HepG2 (cell line): Measurements from ENCODE around the gene RABGGTA. TPM values are rescaled to one million over a fixed set of nuclear protein-coding genes. Genes with fewer than 3 reads are reported as not detected.

Source experiments
- HINFP ChIP-seq: sonication (generic); formaldehyde crosslinking; IDR thresholded peaks from 2 replicates; pipeline ENCODE4 v1.4.0; 2020; ENCODE audit warnings: low read depth, mild to moderate bottlenecking, missing genetic modification reagents
- KLF11 ChIP-seq: IDR thresholded peaks from 2 replicates; pipeline ENCODE4 v1.6.1; 2016; ENCODE audit warnings: missing compliant biosample characterization
- MAZ ChIP-seq, 2 experiments: sonication (generic) in 1 of 2; formaldehyde crosslinking in 1 of 2; IDR thresholded peaks; 2 replicates each; pipeline versions ENCODE4 v1.5.0 to v1.6.1; 2012 to 2020; ENCODE audit warnings: low read depth in 2 of 2, mild to moderate bottlenecking in 2 of 2, borderline replicate concordance in 1 of 2, improper control_type of control experiment in 1 of 2, low read length in 1 of 2, missing genetic modification reagents in 1 of 2, moderate library complexity in 1 of 2
- PAF1 ChIP-seq: IDR thresholded peaks from 2 replicates; pipeline ENCODE4 v1.6.1; 2016; ENCODE audit warnings: missing genetic modification reagents, missing compliant biosample characterization
- RBM39 ChIP-seq: fragments of 200-400 bp; formaldehyde crosslinking; IDR thresholded peaks from one replicate; pipeline ENCODE4 v1.6.1; 2018; ENCODE audit warnings: antibody characterized with exemption, mild to moderate bottlenecking, low read depth, low read length; ENCODE audit not compliant: poor library complexity, severe bottlenecking
- REST ChIP-seq, 2 experiments: IDR thresholded peaks; 2 replicates each; pipeline ENCODE4 v1.6.1; 2011 to 2012; ENCODE audit warnings: low read length in 2 of 2, borderline replicate concordance in 1 of 2, low read depth in 1 of 2, mild to moderate bottlenecking in 1 of 2, moderate library complexity in 1 of 2
- SP4 ChIP-seq: sonication (generic); formaldehyde crosslinking; IDR thresholded peaks from 2 replicates; pipeline ENCODE4 v1.8.1; 2023; ENCODE audit warnings: mild to moderate bottlenecking, missing genetic modification reagents
- THAP9 ChIP-seq: sonication (generic); formaldehyde crosslinking; IDR thresholded peaks from 2 replicates; pipeline ENCODE4; 2020; ENCODE audit warnings: missing genetic modification reagents, mild to moderate bottlenecking, borderline replicate concordance
- ZMAT3 ChIP-seq: sonication (generic); formaldehyde crosslinking; conservative IDR thresholded peaks from 2 replicates; pipeline ENCODE4 v1.7.0; 2021; ENCODE audit warnings: missing genetic modification reagents
- polyA plus RNA-seq, 8 experiments: library from polyadenylated mRNA; depleted of rRNA in 3 of 8; stranded (reverse) in 7 of 8; unstranded in 1 of 8; fragments of >200 nt; fragmentation: Illumina TruSeq in 4 of 8; extraction: Trizol in 4 of 8; gene quantifications; 2 replicates each; pipeline versions ENCODE4 v1.2.1 to v1.2.3, GENCODE V29; 2011 to 2016; ENCODE audit warnings: low read depth in 4 of 8, missing spikeins in 1 of 8, mixed read lengths in 1 of 8; ENCODE audit not compliant: insufficient read depth in 1 of 8
- total RNA-seq, 5 experiments: library from RNA; depleted of rRNA; stranded (reverse); fragments of >200 nt; fragmentation: Illumina TruSeq; extraction: Trizol; gene quantifications; 2 replicates each; pipeline ENCODE4 v1.2.3, GENCODE V29; 2016; ENCODE audit warnings: low read depth in 1 of 5
- TF ChIP-seq, protein P1 (sequence below): sonication (generic); formaldehyde crosslinking; IDR thresholded peaks from 2 replicates; pipeline ENCODE4 v1.4.0; 2020; ENCODE audit warnings: mild to moderate bottlenecking, missing genetic modification reagents

The RABGGTA gene
- total and polyA plus RNA-seq, 2 of the 13 experiments (the other 11 are each of a cell fraction or from before 2014, with no cell fraction given), result 57.9 to 90.8 TPM

- TF ChIP-seq RBM39, result peak; percentile 90
- TF ChIP-seq ZMAT3 (CRISPR knock-in tag), result no peak
- no peak for TF ChIP-seq KLF11 (CRISPR knock-in tag)
- TF ChIP-seq, protein P1, sequence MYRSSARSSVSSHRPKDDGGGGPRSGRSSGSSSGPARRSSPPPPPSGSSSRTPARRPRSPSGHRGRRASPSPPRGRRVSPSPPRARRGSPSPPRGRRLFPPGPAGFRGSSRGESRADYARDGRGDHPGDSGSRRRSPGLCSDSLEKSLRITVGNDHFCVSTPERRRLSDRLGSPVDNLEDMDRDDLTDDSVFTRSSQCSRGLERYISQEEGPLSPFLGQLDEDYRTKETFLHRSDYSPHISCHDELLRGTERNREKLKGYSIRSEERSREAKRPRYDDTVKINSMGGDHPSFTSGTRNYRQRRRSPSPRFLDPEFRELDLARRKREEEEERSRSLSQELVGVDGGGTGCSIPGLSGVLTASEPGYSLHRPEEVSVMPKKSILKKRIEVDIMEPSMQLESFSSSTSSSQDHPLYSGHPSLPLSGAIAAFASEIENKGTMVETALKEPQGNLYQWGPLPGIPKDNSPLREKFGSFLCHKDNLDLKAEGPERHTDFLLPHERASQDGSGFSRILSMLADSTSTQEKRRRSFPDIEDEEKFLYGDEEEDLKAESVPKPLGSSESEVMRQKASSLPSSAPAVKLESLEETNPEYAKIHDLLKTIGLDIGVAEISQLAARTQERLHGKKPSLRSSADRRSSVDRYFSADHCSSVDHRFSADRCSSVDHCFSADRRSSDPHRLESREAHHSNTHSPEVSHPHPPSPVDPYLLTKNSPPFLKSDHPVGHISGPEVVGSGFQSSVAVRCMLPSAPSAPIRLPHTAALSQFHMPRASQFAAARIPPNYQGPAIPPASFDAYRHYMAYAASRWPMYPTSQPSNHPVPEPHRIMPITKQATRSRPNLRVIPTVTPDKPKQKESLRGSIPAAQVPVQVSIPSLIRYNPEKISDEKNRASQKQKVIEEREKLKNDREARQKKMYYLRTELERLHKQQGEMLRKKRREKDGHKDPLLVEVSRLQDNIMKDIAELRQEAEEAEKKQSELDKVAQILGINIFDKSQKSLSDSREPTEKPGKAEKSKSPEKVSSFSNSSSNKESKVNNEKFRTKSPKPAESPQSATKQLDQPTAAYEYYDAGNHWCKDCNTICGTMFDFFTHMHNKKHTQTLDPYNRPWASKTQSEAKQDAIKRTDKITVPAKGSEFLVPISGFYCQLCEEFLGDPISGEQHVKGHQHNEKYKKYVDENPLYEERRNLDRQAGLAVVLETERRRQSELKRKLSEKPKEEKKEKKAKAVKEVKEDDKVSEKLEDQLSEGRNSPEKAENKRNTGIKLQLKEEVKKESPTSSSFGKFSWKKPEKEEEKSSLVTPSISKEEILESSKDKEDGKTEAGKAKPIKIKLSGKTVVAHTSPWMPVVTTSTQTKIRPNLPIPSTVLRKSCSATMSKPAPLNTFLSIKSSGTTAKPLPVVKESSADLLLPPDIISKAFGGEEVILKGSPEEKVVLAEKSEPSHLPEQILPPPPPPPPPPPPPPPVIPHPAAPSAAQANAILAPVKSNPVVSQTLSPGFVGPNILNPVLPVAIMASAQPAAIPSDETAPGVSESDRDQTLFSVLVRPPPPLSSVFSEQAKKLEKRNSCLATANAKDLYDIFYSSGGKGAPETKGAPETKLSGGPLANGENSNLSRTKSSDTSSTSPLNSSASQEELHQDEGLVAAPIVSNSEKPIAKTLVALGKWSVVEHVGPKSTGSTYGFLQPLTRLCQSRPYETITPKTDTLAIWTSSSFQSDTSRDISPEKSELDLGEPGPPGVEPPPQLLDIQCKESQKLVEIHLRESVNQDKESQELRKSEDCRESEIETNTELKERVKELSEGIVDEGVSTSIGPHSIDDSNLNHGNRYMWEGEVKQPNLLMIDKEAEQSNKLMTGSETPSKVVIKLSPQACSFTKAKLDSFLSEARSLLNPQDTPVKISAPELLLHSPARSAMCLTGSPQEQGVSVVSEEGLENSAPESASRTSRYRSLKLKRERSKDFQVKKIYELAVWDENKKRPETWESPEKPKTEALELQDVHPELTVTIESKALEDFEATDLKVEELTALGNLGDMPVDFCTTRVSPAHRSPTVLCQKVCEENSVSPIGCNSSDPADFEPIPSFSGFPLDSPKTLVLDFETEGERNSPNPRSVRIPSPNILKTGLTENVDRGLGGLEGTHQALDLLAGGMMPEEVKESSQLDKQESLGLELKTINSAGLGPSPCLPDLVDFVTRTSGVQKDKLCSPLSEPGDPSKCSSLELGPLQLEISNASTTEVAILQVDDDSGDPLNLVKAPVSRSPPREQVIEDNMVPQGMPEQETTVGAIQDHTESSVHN (CRISPR knock-in tag), result peak; percentile 41; the same call in 1 of the 2 replicates
- TF ChIP-seq MAZ (IDR thresholded peaks at IDR 0.05; ENCODE audit: borderline replicate concordance, low read depth, low read length), result peak; percentile 59; the same call in 1 of the 2 replicates
- TF ChIP-seq MAZ (CRISPR knock-in tag; IDR thresholded peaks at IDR 0.05; ENCODE audit: low read depth), result no peak
- TF ChIP-seq THAP9 (CRISPR knock-in tag), result no peak
- peak; percentile 79 for TF ChIP-seq PAF1
- no peak; a peak in 1 of 4 replicates for TF ChIP-seq REST (IDR thresholded peaks at IDR 0.05; ENCODE audit: borderline replicate concordance in 1 of 2, low read depth in 1 of 2, low read length in 2 of 2)
- peak; percentile 97 for TF ChIP-seq HINFP (CRISPR knock-in tag)
- no peak for TF ChIP-seq SP4 (CRISPR knock-in tag)
Observed at GRCh38 chr14:24241829-24242443, 29.5 kb downstream of the RABGGTA start (continued).
